Measurements from ENCODE around the gene HEXIM2. TPM values are rescaled to one million over a fixed set of nuclear protein-coding genes. Genes with fewer than 3 reads are reported as not detected.

HEXIM2 gene
- total and polyA plus RNA-seq, 2 of the 4 experiments (the other 2 are of a cell fraction), result 4.5 to 6.1 TPM

DNA sequence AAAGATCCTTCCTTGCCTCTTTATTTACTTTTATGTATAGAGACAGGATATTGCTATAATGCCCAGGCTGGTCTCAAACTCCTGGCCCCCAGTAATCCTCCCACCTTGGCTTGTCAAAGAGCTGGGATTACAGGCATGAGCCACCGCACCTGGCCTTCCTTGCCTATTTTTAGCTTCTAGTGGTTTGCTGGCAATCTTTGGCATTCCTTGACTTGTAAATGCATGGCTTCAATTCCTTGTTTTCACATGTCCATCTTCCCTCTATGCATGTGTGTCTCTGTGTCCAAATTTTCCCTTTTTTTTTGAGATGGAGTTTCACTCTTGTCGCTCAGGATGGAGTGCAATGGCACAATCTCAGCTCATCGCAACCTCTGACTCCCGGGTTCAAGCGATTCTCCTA lies 22.5 kb downstream of the HEXIM2 start:
- no peak overlapping the region for H3K4ac ChIP-seq (ENCODE audit: low read depth, low read length)
- no peaks in the 10 kb centered on the region for H3K9me1 ChIP-seq (ENCODE audit: insufficient read depth, low read length)
- H3K18ac ChIP-seq (ENCODE audit: low read depth, low read length), result no peak overlapping the region
- ATAC-seq (ENCODE audit: low read depth), result no peak
- ChIA-PET CTCF (interaction anchor here (0.7 kb wide), 1 partner anchor 32 kb away, joined by 4 read pairs; no protein-coding TSS in a partner anchor), POLR2A (ENCODE audit: unreplicated experiment) (interaction anchor here (0.6 kb wide), 1 partner anchor 27 kb away, joined by 3 read pairs; no protein-coding TSS in a partner anchor)
- DNase-seq, result no peak
- no peaks in the 10 kb centered on the region for H3K79me1 ChIP-seq (ENCODE audit: low read depth in 1 of 2, low read length in 2 of 2)
- no peak overlapping the region for H2AFZ ChIP-seq (replicated peaks; ENCODE audit: low read length, poor library complexity)
- no peak overlapping the region for H3K56ac ChIP-seq (ENCODE audit: extremely low read depth, insufficient read depth, low read length)
- H3K4me2 ChIP-seq (ENCODE audit: low read depth, low read length), result no peak overlapping the region
- H3K23ac ChIP-seq (ENCODE audit: low read depth, low read length), result no peak overlapping the region
- no TSS peak for BruUV-seq (replicated peaks)
- H2AK5ac ChIP-seq (ENCODE audit: low read depth, low read length), result no peak overlapping the region
- no peak overlapping the region for H4K91ac ChIP-seq (ENCODE audit: insufficient read depth, low read depth, low read length)
- H3K14ac ChIP-seq (replicated peaks; ENCODE audit: low read depth, low read length), result no peak overlapping the region
- H3K36me3 ChIP-seq (ENCODE audit: control insufficient read depth, insufficient read depth, low read length), result no peaks in the 10 kb centered on the region
- H3K27ac ChIP-seq (ENCODE audit: insufficient read depth, low read length), result no peak overlapping the region
- H2BK20ac ChIP-seq (ENCODE audit: low read depth, low read length), result no peak overlapping the region
- H2BK15ac ChIP-seq (ENCODE audit: low read depth, low read length), result no peak overlapping the region
- in situ Hi-C loops (cut with MboI; ENCODE audit: low sequenced_read_pairs), result no loop called here
- no peaks in the 10 kb centered on the region for H3K27me3 ChIP-seq (ENCODE audit: control insufficient read depth, insufficient read depth, low read length)
- intact Hi-C loops (cut with micrococcal nuclease), result no loop called here
- no peak overlapping the region for H2BK120ac ChIP-seq (ENCODE audit: low read depth, low read length)
- no peak overlapping the region for H4K8ac ChIP-seq (ENCODE audit: low read depth in 2 of 2, low read length in 2 of 2)
- no peaks in the 10 kb centered on the region for H4K20me1 ChIP-seq (ENCODE audit: insufficient read depth, low read length)
- 83% methylated on average over 1 of the region's 5 CpGs; no CpG with 5 or more reads in 1 of the 2 experiments for WGBS, 2 experiments (ENCODE audit: extremely low coverage in 2 of 2, insufficient read length in 1 of 2)
- H3K4me1 ChIP-seq (ENCODE audit: control insufficient read depth, insufficient read depth, low read length), result no peaks in the 10 kb centered on the region
- no peak overlapping the region for H3K9ac ChIP-seq (ENCODE audit: low read depth, low read length)
- H3K4me3 ChIP-seq (ENCODE audit: insufficient read depth, low read depth, low read length), result no peak overlapping the region
- H4K5ac ChIP-seq (ENCODE audit: low read depth, low read length), result no peak overlapping the region
- no peak overlapping the region for H2AK9ac ChIP-seq (replicated peaks; ENCODE audit: low read depth, low read length, poor library complexity)
- H2BK5ac ChIP-seq (ENCODE audit: low read depth, low read length, poor library complexity, severe bottlenecking), result no peak overlapping the region
- TF ChIP-seq MAZ (IDR thresholded peaks at IDR 0.05; ENCODE audit: borderline replicate concordance, low read depth, low read length) (no peak), RFX5 (IDR thresholded peaks at IDR 0.05; ENCODE audit: low read depth, low read length) (no peak), MAFK (IDR thresholded peaks at IDR 0.05; ENCODE audit: low read depth, low read length) (no peak), CHD1 (IDR thresholded peaks at IDR 0.05; ENCODE audit: low read depth, low read length) (no peak), RAD21 (IDR thresholded peaks at IDR 0.05; ENCODE audit: low read length) (no peak), SMC3 (IDR thresholded peaks at IDR 0.05; ENCODE audit: low read depth, low read length) (no peak), POLR2A (IDR thresholded peaks at IDR 0.05; ENCODE audit: low read depth, low read length) (no peak), USF2 (IDR thresholded peaks at IDR 0.05; ENCODE audit: low read depth, low read length) (no peak), NFE2L2 (IDR thresholded peaks at IDR 0.05; ENCODE audit: low read depth, low read length) (no peak), MXI1 (IDR thresholded peaks at IDR 0.05; ENCODE audit: borderline replicate concordance, low read depth, low read length) (no peak), BHLHE40 (IDR thresholded peaks at IDR 0.05; ENCODE audit: low read depth, low read length) (no peak), CTCF (conservative IDR thresholded peaks at IDR 0.05; ENCODE audit: low read depth, low read length) (no peak), FOS (IDR thresholded peaks at IDR 0.05; ENCODE audit: low read depth, low read length) (no peak), CEBPB (IDR thresholded peaks at IDR 0.05; ENCODE audit: low read depth, low read length) (no peak), ELK1 (IDR thresholded peaks at IDR 0.05; ENCODE audit: borderline replicate concordance, low read depth, low read length) (no peak), RCOR1 (IDR thresholded peaks at IDR 0.05; ENCODE audit: insufficient replicate concordance, low read length) (no peak)
- H3K9me3 ChIP-seq (ENCODE audit: control insufficient read depth, insufficient read depth, low read length), result no peaks in the 10 kb centered on the region
- dilution Hi-C loops (cut with HindIII; ENCODE audit: low sequenced_read_pairs, unreplicated experiment), result no loop called here

Data from IMR-90 (cell line).